ENCODE measurements around the gene NR1D2.
"Not testable (repeated sequence)": the region's sequence is repeated elsewhere in the genome, so short reads cannot be mapped to it uniquely, and the experiment has no call there.

Gene NR1D2

DNA sequence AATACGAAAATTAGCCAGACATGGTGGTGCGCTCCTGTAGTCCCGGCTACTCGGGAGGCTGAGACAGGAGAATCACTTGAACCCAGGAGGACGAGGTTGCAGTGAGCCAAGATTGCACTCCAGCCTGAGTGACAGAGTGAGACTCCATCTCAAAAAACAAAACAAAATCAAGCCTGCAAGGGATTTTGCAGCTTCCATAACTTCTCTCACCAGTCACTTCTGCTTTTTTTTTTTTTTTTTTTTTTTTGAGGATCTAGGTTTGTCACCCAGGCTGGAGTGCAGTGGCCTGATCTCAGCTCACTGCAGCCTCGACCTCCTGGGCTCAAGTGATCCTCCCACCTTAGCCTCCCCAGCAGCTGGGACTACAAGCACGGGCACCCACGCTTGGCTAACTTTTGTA is 65.7 kb downstream of the NR1D2 start:
- not testable (repeated sequence) for DNase-seq

DNA sequence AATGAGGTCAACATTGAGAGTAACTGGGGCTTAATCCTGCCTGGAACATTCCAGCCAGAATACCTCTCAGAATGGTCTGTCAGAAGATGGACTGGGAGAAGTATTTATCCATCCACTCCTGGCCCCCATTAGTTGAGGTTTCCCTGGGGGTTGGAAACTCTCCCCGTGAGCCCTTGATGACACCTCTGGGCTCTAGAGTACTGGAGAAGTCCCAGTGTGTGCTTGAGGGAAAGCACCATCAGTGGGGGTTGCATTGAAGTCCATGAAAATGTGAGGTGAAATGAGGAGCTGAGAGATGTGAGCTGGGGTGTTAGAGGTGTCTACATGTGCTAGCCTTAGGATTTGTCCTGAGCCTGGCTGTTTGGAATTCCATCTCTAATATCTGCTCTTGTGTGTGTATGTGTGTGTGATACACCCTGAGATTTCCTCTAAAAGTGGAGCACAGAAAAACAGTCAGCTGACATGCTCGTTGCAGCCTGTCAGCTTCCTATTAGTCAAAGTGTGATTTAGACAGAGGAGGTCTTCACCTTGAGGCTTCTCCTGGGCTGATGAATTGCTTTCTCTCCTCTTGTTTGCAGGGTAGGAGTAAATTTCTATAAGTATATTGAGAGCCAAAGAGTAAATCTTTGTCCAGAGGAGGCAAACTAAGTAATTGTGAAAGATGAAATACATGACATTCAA is 67.6 kb downstream of the NR1D2 start:
- no peak for DNase-seq

DNA sequence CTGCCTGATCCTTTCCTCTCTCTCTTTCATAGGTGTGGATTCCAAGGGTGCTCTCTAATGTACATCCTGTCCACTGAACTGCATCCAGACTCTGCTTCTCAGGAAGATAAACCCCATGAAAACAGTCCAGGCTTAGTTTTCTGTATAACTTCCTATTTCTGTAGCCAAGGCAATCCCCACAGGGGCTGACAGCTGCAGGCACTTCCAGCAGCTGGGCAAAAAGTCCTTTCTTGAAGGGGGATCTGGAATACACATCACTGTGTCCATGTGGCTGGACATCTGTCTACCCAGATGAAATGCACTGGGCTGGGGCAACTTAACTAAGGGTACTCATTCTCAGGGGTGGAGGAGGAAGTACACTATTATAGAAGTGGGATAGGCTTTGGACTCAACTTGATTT is 72.2 kb downstream of the NR1D2 start:
- DNase-seq: no peak

- no peak for DNase-seq
Measured at GRCh38 chr3:24018784-24019570, 73.9 kb downstream of the NR1D2 start.

DNA sequence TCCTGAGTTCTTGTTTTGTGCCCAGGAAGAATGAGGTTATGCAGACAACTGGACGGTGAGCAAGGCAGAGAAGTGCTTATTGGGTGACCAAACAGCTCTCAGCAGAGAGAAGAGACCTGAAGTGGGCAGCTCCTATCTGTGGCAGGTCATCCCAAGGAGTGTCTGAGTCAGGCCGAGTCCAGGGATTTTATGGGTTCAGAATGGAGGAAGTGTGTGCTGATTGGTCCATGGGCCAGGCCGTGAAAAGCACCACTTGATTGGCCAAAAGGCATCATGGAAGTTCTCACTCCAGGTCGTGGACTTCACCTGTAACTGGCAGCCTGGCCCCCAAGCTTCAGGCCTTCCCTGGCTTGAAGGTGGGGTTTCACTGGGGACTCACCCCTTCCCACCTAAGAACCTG is 74.5 kb downstream of the NR1D2 start:
- DNase-seq: no peak

- no peak for DNase-seq
Measured at GRCh38 chr3:24020036-24020691, 75.1 kb downstream of the NR1D2 start.

DNA sequence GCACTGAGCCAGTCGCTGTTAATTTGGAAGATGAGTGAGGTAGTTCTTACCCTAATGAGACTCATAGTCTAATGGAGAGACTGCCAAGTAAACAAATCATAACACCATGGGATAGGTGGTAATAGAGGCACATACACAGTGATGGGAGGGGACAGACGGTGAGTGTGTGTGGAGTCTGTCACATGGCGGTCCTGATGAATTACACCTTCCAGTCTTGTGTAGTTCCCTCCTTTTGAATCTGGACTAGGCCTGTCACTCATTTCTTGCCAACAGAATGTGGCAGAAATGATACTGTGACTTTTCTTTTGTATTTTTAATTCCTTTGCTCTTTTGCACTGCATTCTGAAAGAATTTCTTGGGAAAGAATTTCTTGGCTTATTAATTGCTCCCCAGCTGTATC is 78.1 kb downstream of the NR1D2 start:
- DNase-seq: no peak

- no peak for DNase-seq
Measured at GRCh38 chr3:24025805-24026204, 80.7 kb downstream of the NR1D2 start.

- DNase-seq: not testable (repeated sequence)
Measured at GRCh38 chr3:24026665-24027064, 81.6 kb downstream of the NR1D2 start.

DNA sequence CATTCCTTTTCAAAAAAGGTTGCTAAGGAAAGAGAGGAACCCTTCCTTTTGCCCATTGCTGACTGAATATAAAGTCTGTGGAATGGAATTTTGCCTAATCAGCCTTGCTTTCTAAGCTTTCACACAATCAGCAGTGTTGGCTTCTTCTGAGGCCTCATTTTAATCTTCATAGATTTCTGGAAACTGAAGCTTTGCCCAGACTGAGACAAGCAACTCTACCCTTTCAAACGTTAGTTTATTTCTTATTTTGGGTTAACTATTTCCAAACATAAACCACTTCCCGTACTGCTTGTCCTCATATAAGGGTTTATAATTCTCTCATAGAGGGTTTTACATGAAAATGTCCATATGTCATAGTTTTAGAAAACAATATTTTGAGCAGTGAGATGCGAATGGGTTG is 82.9 kb downstream of the NR1D2 start:
- no peak for DNase-seq

Data from COR-L47 (cell line).